GM12864 (cell line): ENCODE measurements around the gene LRRFIP1.

Source experiments
- DNase-seq: peaks from one replicate; pipeline ENCODE4 v3.0.0-alpha.2; 2011; ENCODE audit warnings: low read depth
- H3K4me3 ChIP-seq: 2 replicates; pipeline ENCODE4 v1.5.1; 2011; ENCODE audit warnings: mild to moderate bottlenecking, low read depth, low read length, control low read depth
- TF ChIP-seq, protein P1 (sequence below): IDR thresholded peaks from 2 replicates; pipeline ENCODE4 v1.5.1; 2011; ENCODE audit warnings: low read depth, mild to moderate bottlenecking, moderate library complexity, low read length, control low read depth, inconsistent platforms; ENCODE audit errors: missing control alignments

LRRFIP1 gene

DNA sequence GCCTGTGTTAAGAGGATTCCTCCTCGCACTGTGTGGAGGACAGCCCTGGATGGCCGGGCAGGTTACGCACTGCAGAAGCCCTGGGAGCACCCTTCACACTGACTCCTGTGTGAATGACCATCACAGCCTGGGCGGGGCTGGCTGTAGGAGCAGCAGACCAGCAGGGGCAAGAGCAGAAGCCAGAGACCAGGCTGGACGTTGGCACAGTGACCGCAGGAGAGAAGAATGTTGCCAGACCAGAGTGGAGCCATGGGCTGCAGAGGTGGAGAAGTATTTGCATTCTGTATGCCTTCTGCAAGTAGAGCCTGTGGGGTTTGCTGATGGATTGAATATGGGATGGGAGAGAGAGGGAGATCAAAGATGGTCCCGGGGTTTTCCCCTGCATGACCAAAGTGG, 23.1 kb downstream of the LRRFIP1 start:
- TF ChIP-seq, protein P1, sequence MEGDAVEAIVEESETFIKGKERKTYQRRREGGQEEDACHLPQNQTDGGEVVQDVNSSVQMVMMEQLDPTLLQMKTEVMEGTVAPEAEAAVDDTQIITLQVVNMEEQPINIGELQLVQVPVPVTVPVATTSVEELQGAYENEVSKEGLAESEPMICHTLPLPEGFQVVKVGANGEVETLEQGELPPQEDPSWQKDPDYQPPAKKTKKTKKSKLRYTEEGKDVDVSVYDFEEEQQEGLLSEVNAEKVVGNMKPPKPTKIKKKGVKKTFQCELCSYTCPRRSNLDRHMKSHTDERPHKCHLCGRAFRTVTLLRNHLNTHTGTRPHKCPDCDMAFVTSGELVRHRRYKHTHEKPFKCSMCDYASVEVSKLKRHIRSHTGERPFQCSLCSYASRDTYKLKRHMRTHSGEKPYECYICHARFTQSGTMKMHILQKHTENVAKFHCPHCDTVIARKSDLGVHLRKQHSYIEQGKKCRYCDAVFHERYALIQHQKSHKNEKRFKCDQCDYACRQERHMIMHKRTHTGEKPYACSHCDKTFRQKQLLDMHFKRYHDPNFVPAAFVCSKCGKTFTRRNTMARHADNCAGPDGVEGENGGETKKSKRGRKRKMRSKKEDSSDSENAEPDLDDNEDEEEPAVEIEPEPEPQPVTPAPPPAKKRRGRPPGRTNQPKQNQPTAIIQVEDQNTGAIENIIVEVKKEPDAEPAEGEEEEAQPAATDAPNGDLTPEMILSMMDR: no peak
- no peak overlapping the region for H3K4me3 ChIP-seq
- DNase-seq: no peak

DNA sequence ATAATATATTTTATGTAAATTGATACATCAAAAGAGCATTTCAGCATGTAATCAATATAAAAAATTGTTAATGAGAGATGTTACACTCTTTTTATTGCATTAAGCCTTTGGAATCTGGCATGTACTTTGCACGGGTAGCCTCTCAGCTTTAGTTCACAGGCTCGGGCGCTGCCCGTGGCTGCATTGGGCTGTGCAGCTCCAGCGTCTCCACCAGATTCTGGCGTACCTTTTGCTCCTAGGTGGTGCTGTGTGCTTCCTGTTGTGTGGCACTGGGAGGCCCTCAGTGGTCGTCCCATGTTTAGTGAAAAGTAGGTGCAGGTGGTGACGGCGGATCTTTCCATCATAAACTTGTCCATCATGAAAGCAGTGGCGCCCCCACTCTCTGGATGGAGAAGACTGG, 24.4 kb downstream of the LRRFIP1 start:
- H3K4me3 ChIP-seq: no peak overlapping the region
- DNase-seq: no peak
- TF ChIP-seq, protein P1: no peak

DNA sequence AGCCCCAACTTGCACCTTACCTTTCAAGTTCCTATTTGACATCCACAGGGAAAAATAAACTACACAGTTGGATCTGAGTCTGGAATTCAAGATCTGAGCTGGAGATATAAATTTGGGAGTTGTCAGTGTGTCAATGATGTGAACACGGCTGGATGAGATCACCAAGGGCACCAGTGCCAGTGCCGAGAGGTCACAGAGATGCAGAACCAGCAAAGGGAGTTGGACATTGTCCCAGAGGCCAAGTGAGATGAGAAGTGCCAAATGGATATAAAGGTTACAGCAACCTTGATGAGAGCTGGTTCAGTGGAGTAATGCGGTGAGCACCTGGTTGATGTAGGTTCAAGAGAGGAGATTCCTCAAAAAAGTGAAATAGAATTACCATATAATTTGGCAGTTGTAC, 24.8 kb downstream of the LRRFIP1 start:
- H3K4me3 ChIP-seq: no peak overlapping the region
- no peak for DNase-seq
- TF ChIP-seq, protein P1: no peak

DNA sequence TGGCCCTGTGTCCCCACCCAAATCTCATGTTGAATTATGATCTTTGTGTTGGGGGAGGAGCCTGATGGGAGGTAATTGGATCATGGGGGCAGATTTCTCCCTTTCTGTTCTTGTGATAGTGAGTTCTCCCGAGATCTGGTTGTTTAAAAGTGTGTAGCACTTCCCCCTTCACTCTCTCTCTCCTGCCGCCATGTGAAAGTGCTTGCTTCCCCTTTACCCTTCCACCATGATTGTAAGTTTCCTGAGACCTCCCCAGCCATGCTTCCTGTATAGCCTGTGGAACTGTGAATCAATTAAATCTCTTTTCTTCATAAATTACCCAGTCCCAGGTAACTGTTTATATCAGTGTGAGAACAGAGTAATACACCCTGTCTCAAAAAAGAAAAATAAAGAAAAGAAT, 25.5 kb downstream of the LRRFIP1 start:
- no peak overlapping the region for H3K4me3 ChIP-seq
- DNase-seq: no peak
- TF ChIP-seq, protein P1: no peak

DNA sequence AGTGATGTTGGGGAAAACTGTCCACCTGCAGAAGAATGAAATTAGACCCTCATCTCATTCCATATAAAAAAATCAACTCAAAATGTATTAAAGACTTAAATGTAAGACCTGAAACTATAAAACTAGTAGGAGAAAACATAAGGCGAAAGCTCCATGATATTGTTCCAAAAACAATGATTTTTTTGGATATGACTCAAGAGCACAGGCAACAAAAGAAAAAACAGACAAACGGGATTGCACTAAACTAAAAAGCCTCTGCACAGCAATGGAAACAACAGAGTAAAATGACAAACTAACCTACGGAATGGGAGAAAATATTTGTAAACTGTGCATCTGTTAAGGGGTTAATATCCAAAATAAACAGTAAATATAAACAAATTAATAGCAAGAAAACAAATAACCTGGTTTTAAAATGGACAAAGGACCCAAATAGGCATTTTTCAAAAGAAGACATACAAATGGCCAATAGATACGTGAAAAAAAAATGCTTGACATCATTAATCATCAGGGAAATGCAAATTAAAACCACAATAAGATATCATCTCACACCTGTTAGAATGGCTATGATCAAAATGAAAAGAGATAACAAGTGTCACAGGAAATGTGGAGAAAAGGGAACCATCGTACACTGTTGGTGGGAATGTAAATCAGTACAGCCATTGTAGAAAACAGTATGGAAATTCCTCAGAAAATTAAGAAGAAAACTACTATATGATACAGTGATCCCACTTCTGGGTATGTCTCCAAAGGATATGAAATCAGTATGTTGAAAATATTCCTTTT, 26.6 kb downstream of the LRRFIP1 start:
- no peak overlapping the region for H3K4me3 ChIP-seq
- no peak for DNase-seq
- TF ChIP-seq, protein P1: no peak

DNA sequence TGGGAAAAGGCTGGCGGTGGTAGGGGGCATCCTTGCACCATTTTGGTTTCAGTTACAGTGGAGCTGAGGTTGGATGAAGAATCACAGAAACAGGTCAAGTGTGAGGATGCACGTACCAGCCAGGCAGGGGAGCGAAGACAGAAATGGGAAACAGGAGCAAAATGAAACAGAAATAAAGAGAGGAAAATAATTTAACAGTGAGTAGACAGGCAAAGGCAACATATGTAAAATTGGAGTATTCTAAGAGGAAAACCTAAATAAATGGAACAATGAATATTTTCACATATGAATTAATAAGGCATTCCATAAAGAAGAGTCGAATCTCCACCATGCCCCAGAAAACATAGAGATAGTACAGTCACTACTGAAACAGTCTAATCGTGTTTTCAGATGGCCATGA, 29.7 kb downstream of the LRRFIP1 start:
- H3K4me3 ChIP-seq: no peak overlapping the region
- no peak for DNase-seq
- TF ChIP-seq, protein P1: no peak

DNA sequence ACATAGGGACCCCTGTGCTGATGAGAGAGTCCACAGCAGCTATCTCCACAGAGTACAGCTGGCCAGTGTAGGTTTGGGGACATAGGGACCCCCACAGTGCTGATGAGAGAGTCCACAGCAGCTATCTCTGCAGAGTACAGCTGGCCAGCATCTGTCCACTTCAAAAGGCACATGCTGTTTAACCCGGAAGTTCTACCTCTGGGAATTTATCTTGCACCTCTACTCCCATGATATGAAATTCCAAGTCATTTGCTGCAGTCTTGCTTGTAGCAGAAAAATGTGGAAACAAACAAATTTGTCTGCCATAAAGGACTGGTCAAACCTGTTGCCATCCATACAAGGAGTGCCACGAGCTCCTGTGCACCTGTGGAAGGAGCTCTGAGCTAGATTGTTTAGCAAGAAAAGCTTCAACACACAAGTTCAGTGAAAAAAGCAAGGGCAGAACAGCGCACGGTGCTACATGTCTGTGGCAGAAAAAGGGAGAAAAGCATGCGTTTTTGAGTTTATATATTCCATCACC, 33.1 kb downstream of the LRRFIP1 start:
- TF ChIP-seq, protein P1: no peak
- DNase-seq: no peak

More for the DNA sequence above, 33.1 kb downstream of the LRRFIP1 start:
- H3K4me3 ChIP-seq: no peak overlapping the region
